Measurements from ENCODE around the gene CRYBG3.

The CRYBG3 gene

DNA sequence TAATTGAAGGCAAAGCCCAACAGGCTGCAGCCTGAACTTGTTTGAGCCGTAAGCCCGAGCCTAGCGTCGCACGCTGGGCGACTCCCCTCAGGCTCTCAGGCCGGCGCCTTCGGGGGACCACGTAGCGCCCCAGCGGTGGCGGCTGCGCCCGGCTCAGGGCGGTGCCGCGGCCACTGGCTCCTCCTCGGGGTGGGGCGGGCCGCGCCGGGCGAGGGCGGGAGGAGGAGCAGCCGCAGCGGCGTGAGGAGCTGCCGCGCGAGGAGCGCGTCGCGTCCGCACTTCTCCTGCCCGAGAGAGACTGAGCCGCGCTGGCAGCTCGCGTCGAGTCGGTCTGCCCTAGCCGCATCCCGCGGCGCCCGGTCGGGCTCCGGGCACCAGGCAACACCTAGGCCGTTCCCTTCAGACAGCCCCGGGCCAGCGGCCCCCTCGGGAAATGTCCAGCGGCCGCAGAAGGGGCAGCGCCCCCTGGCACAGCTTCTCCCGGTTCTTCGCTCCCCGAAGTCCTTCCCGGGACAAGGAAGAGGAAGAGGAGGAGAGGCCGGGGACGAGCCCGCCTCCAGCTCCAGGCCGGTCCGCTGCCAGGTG lies at the start of gene CRYBG3:
TSS of gene CRYBG3 (plus strand) at position 238 of the 585 bp plus-strand sequence. CDS start at position 434, 196 bp downstream.
- Histone ChIP-seq H3K4me1 (ENCODE audit: control insufficient read depth, low read depth, low read length) (peaks cover 15% of the 10 kb centered on the region), H3K27me3 (ENCODE audit: control insufficient read depth, insufficient read depth, low read length) (peaks cover 35% of the 10 kb centered on the region), H3K27ac (ENCODE audit: low read length) (no peak within 1 kb of the TSS), H3K9ac (ENCODE audit: low read length) (peak within 1 kb of the TSS; percentile 61), H3K9me3 (ENCODE audit: control insufficient read depth, low read depth, low read length) (no peaks in the 10 kb centered on the region), H3K36me3 (ENCODE audit: control insufficient read depth, low read depth, low read length) (no peaks in the 10 kb centered on the region), H3K4me3 (ENCODE audit: low read length) (peak within 1 kb of the TSS; percentile 60)

GRCh38 chr3:97772926-97773325 lies 48.9 kb upstream of the CRYBG3 start:
- H3K36me3 ChIP-seq (ENCODE audit: control insufficient read depth, low read depth, low read length) = no peaks in the 10 kb centered on the region

DNA sequence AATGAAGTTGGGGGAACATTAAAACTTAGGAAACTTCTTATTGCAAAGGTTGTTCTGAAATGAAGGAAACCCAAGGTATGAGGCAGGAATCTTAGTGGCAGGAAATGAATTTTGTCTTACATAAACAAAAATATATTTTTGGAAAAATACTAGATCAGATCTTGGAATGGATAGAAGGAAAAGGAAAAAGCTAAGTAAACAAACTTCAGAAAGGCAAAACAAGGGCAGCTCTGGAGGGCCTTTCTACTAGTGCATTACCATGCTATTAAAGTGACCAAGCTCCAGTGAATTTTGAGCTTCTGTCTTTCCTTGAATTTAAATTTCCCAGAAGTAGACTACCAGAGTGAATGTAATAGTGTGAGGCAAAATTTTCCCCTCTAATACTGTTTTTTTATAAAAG lies 43.7 kb upstream of the CRYBG3 start:
- Histone ChIP-seq H3K4me3 (ENCODE audit: low read length) (no peak overlapping the region), H3K9me3 (ENCODE audit: control insufficient read depth, low read depth, low read length) (no peaks in the 10 kb centered on the region), H3K27ac (ENCODE audit: low read length) (no peak overlapping the region)

More at GRCh38 chr3:97772926-97773325, 48.9 kb upstream of the CRYBG3 start:
- Histone ChIP-seq H3K27ac (ENCODE audit: low read length) (no peak overlapping the region), H3K4me3 (ENCODE audit: low read length) (no peak overlapping the region), H3K9ac (ENCODE audit: low read length) (no peak overlapping the region), H3K4me1 (ENCODE audit: control insufficient read depth, low read depth, low read length) (no peaks in the 10 kb centered on the region), H3K27me3 (ENCODE audit: control insufficient read depth, insufficient read depth, low read length) (no peaks in the 10 kb centered on the region), H3K9me3 (ENCODE audit: control insufficient read depth, low read depth, low read length) (no peaks in the 10 kb centered on the region)

GRCh38 chr3:97793420-97794019 lies 28.3 kb upstream of the CRYBG3 start:
- Histone ChIP-seq H3K4me1 (ENCODE audit: control insufficient read depth, low read depth, low read length) (no peaks in the 10 kb centered on the region), H3K4me3 (ENCODE audit: low read length) (no peak overlapping the region), H3K27ac (ENCODE audit: low read length) (no peak overlapping the region), H3K9ac (ENCODE audit: low read length) (no peak overlapping the region), H3K9me3 (ENCODE audit: control insufficient read depth, low read depth, low read length) (no peaks in the 10 kb centered on the region), H3K36me3 (ENCODE audit: control insufficient read depth, low read depth, low read length) (no peaks in the 10 kb centered on the region), H3K27me3 (ENCODE audit: control insufficient read depth, insufficient read depth, low read length) (no peaks in the 10 kb centered on the region)

More for the DNA sequence above, 43.7 kb upstream of the CRYBG3 start:
- Histone ChIP-seq H3K4me1 (ENCODE audit: control insufficient read depth, low read depth, low read length) (no peaks in the 10 kb centered on the region), H3K9ac (ENCODE audit: low read length) (no peak overlapping the region), H3K27me3 (ENCODE audit: control insufficient read depth, insufficient read depth, low read length) (no peaks in the 10 kb centered on the region), H3K36me3 (ENCODE audit: control insufficient read depth, low read depth, low read length) (no peaks in the 10 kb centered on the region)

GRCh38 chr3:97795951-97796350 lies 25.9 kb upstream of the CRYBG3 start:
- Histone ChIP-seq H3K27me3 (ENCODE audit: control insufficient read depth, insufficient read depth, low read length) (no peaks in the 10 kb centered on the region), H3K9ac (ENCODE audit: low read length) (no peak overlapping the region), H3K9me3 (ENCODE audit: control insufficient read depth, low read depth, low read length) (no peaks in the 10 kb centered on the region), H3K4me3 (ENCODE audit: low read length) (no peak overlapping the region), H3K36me3 (ENCODE audit: control insufficient read depth, low read depth, low read length) (no peaks in the 10 kb centered on the region), H3K27ac (ENCODE audit: low read length) (no peak overlapping the region), H3K4me1 (ENCODE audit: control insufficient read depth, low read depth, low read length) (no peaks in the 10 kb centered on the region)

GRCh38 chr3:97804471-97804870 lies 17.3 kb upstream of the CRYBG3 start:
- Histone ChIP-seq H3K27ac (ENCODE audit: low read length) (no peak overlapping the region), H3K9ac (ENCODE audit: low read length) (no peak overlapping the region), H3K36me3 (ENCODE audit: control insufficient read depth, low read depth, low read length) (no peaks in the 10 kb centered on the region), H3K9me3 (ENCODE audit: control insufficient read depth, low read depth, low read length) (no peaks in the 10 kb centered on the region), H3K27me3 (ENCODE audit: control insufficient read depth, insufficient read depth, low read length) (no peaks in the 10 kb centered on the region), H3K4me1 (ENCODE audit: control insufficient read depth, low read depth, low read length) (no peaks in the 10 kb centered on the region), H3K4me3 (ENCODE audit: low read length) (no peak overlapping the region)

DNA sequence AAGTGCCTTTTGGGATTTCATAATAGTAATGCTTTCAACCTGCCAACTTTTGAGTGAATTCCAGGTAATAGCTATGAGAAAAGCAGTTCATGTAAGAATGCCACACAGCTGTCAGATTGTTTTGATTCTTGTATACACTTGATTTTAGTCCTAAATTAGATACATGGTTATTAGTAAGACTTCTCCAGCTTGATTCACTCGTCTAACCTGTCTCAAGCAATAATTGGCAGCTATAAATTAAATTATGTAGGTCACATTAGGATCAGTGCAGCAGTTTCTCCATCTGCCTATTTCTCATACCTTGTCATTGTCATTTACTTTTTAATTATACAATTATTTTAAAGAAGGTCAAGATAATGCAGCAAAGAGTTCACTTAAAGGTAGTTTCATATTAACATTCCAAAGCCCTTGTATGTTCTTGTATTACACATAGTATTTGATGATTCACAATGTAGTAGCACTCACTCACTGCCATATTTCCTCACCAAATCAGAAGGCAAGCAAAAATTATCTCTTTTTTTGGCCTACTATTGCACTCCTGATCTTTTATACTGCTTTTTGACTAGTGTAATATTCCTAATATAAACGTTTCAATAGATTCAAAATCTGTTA lies 10.9 kb upstream of the CRYBG3 start:
- Histone ChIP-seq H3K4me1 (ENCODE audit: control insufficient read depth, low read depth, low read length) (no peaks in the 10 kb centered on the region), H3K36me3 (ENCODE audit: control insufficient read depth, low read depth, low read length) (no peaks in the 10 kb centered on the region), H3K4me3 (ENCODE audit: low read length) (no peak overlapping the region), H3K9me3 (ENCODE audit: control insufficient read depth, low read depth, low read length) (no peaks in the 10 kb centered on the region), H3K9ac (ENCODE audit: low read length) (no peak overlapping the region), H3K27me3 (ENCODE audit: control insufficient read depth, insufficient read depth, low read length) (no peaks in the 10 kb centered on the region), H3K27ac (ENCODE audit: low read length) (no peak overlapping the region)

- Histone ChIP-seq H3K4me1 (ENCODE audit: control insufficient read depth, low read depth, low read length) (peaks cover 4% of the 10 kb centered on the region), H3K36me3 (ENCODE audit: control insufficient read depth, low read depth, low read length) (no peaks in the 10 kb centered on the region), H3K27ac (ENCODE audit: low read length) (no peak overlapping the region), H3K9ac (ENCODE audit: low read length) (no peak overlapping the region), H3K27me3 (ENCODE audit: control insufficient read depth, insufficient read depth, low read length) (peaks cover 4% of the 10 kb centered on the region), H3K4me3 (ENCODE audit: low read length) (no peak overlapping the region), H3K9me3 (ENCODE audit: control insufficient read depth, low read depth, low read length) (no peaks in the 10 kb centered on the region)
These were observed 6.5 kb upstream of the CRYBG3 start for GRCh38 chr3:97815149-97815917.

DNA sequence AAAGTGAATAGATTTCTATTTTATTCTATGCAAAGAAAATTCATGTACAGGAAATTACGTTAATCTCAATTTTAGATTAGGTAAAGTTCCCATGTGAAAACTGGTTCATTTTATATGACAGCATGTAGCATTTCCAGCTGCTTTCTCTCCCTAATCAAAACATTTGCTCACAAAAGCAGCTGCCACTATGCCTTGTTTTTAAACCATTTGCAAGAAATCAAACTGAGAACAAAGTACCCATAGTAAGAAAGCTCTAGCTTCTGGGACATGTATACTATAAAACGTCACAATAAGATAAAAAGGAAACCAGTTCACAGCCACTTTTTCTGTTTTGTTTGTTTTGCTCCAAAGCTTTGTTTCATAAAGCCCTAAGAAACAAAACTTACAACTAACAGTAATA lies 5.0 kb upstream of the CRYBG3 start:
- H3K9me3 ChIP-seq (ENCODE audit: control insufficient read depth, low read depth, low read length) = no peaks in the 10 kb centered on the region
- H3K9ac ChIP-seq (ENCODE audit: low read length) = no peak overlapping the region
- H3K27me3 ChIP-seq (ENCODE audit: control insufficient read depth, insufficient read depth, low read length) = peaks cover 16% of the 10 kb centered on the region
- no peak overlapping the region for H3K4me3 ChIP-seq (ENCODE audit: low read length)
- peaks cover 10% of the 10 kb centered on the region for H3K4me1 ChIP-seq (ENCODE audit: control insufficient read depth, low read depth, low read length)
- H3K36me3 ChIP-seq (ENCODE audit: control insufficient read depth, low read depth, low read length) = no peaks in the 10 kb centered on the region
- H3K27ac ChIP-seq (ENCODE audit: low read length) = no peak overlapping the region

GRCh38 chr3:97817965-97818364 lies 3.8 kb upstream of the CRYBG3 start:
- H3K27me3 ChIP-seq (ENCODE audit: control insufficient read depth, insufficient read depth, low read length) = peaks cover 23% of the 10 kb centered on the region
- H3K9me3 ChIP-seq (ENCODE audit: control insufficient read depth, low read depth, low read length) = no peaks in the 10 kb centered on the region
- no peaks in the 10 kb centered on the region for H3K36me3 ChIP-seq (ENCODE audit: control insufficient read depth, low read depth, low read length)
- no peak overlapping the region for H3K9ac ChIP-seq (ENCODE audit: low read length)
- H3K4me1 ChIP-seq (ENCODE audit: control insufficient read depth, low read depth, low read length) = peaks cover 12% of the 10 kb centered on the region
- H3K27ac ChIP-seq (ENCODE audit: low read length) = no peak overlapping the region
- H3K4me3 ChIP-seq (ENCODE audit: low read length) = no peak overlapping the region

GRCh38 chr3:97820780-97821179 lies 1.0 kb upstream of the CRYBG3 start:
- Histone ChIP-seq H3K27ac (ENCODE audit: low read length) (no peak overlapping the region), H3K9ac (ENCODE audit: low read length) (no peak overlapping the region), H3K4me3 (ENCODE audit: low read length) (peak overlapping the region; percentile 60)

More at GRCh38 chr3:97820780-97821179, 1.0 kb upstream of the CRYBG3 start:
- peaks cover 35% of the 10 kb centered on the region for H3K27me3 ChIP-seq (ENCODE audit: control insufficient read depth, insufficient read depth, low read length)
- H3K9me3 ChIP-seq (ENCODE audit: control insufficient read depth, low read depth, low read length) = no peaks in the 10 kb centered on the region
- peaks cover 15% of the 10 kb centered on the region for H3K4me1 ChIP-seq (ENCODE audit: control insufficient read depth, low read depth, low read length)
- no peaks in the 10 kb centered on the region for H3K36me3 ChIP-seq (ENCODE audit: control insufficient read depth, low read depth, low read length)

All from iPS-18a (cell line).